Epithelial cell of proximal tubule (primary cell): ENCODE data around the gene HOXD11. TPM values are rescaled to one million over a fixed set of nuclear protein-coding genes. Genes with fewer than 3 reads are reported as not detected.
A peak's percentile ranks its signal among the peaks of the same experiment; 100 is the strongest.

Experiments used
- DNase-seq: peaks from one replicate; pipeline ENCODE4 v3.0.0-alpha.2; 2011; ENCODE audit warnings: low read depth
- H3K4me3 ChIP-seq: 2 replicates; pipeline ENCODE4 v1.5.1; 2011; ENCODE audit warnings: low read depth, mild to moderate bottlenecking, low read length
- total RNA-seq: library from RNA; depleted of rRNA; stranded (reverse); fragments of >200 nt; gene quantifications from 2 replicates; pipeline ENCODE4 v1.2.3, GENCODE V29; 2015
- TF ChIP-seq, protein P1 (sequence below): conservative IDR thresholded peaks from 2 replicates; pipeline ENCODE4 v1.5.1; 2012; ENCODE audit warnings: low read depth, mild to moderate bottlenecking, low read length

Gene HOXD11
- total RNA-seq = 17.5 and 25.1 TPM in 2 replicates

DNA sequence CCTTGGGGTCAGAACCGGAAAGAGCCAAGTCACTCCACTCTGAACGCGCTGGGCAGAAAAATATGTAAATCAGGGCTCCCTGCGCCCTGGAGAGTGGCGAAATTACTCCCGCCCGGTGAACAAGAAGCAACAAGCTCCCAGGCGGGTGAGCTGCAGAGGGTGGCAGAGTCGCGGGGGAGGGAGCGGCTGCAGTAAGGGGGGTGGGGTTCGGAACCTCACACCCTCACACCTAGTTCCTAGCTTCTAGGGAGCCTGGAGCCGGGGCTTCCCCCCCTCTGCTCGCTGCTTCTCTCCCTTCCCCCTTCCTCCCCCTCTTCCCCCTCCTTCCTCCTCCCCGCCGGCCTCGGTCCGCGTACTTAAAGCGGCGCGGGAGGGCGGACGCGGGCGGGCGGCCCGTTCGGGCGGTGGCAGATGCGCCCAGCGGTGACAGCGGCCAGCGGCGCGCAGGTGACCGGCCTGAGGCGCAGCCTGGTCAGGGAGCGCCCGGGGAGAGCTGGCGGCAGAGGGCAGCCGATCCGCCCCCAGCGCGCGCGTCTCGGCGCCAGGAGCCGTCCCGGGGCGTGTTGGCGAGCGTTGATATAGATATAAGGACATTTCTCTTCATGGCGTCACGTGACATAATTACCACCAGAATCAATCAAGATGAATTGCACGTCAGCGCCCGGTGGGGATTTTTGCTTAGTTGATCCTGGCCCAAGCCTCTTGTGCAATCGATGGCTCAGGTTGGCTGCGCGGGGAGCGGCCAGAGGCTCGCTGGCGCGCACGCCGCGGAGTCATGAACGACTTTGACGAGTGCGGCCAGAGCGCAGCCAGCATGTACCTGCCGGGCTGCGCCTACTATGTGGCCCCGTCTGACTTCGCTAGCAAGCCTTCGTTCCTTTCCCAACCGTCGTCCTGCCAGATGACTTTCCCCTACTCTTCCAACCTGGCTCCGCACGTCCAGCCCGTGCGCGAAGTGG lies at the start of gene HOXD11:
TSS of gene HOXD11 (plus strand) at position 700 of the 959 bp plus-strand sequence. CDS start at position 776, 76 bp downstream.
- H3K4me3 ChIP-seq = peak within 1 kb of the TSS; percentile 49
- TF ChIP-seq, protein P1, sequence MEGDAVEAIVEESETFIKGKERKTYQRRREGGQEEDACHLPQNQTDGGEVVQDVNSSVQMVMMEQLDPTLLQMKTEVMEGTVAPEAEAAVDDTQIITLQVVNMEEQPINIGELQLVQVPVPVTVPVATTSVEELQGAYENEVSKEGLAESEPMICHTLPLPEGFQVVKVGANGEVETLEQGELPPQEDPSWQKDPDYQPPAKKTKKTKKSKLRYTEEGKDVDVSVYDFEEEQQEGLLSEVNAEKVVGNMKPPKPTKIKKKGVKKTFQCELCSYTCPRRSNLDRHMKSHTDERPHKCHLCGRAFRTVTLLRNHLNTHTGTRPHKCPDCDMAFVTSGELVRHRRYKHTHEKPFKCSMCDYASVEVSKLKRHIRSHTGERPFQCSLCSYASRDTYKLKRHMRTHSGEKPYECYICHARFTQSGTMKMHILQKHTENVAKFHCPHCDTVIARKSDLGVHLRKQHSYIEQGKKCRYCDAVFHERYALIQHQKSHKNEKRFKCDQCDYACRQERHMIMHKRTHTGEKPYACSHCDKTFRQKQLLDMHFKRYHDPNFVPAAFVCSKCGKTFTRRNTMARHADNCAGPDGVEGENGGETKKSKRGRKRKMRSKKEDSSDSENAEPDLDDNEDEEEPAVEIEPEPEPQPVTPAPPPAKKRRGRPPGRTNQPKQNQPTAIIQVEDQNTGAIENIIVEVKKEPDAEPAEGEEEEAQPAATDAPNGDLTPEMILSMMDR = no peak
- DNase-seq = no peak

DNA sequence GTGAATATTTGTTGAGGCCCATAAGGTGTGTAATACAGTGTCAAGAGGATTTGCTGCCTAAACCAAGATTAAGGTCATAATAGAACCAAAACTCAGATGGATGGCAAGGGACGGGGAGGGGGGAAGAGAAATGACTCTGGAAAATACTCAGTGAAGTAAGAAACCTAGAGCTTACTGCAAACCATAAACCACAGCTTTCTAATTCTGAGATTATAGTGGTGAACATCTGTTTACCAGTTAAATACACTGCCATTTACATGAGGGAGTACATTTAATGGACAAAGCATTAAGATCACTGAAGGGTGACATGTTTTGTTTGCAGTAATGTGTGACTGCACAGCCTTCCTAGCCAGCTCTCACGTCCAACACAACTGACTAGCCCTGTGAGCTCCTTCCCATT lies 43.1 kb upstream of the HOXD11 start:
- DNase-seq = no peak
- no peak overlapping the region for H3K4me3 ChIP-seq
- TF ChIP-seq, protein P1 = no peak

GRCh38 chr2:176066645-176067588 lies 40.2 kb upstream of the HOXD11 start:
- TF ChIP-seq, protein P1 = no peak
- peak overlapping the region; percentile 18 for H3K4me3 ChIP-seq

DNA sequence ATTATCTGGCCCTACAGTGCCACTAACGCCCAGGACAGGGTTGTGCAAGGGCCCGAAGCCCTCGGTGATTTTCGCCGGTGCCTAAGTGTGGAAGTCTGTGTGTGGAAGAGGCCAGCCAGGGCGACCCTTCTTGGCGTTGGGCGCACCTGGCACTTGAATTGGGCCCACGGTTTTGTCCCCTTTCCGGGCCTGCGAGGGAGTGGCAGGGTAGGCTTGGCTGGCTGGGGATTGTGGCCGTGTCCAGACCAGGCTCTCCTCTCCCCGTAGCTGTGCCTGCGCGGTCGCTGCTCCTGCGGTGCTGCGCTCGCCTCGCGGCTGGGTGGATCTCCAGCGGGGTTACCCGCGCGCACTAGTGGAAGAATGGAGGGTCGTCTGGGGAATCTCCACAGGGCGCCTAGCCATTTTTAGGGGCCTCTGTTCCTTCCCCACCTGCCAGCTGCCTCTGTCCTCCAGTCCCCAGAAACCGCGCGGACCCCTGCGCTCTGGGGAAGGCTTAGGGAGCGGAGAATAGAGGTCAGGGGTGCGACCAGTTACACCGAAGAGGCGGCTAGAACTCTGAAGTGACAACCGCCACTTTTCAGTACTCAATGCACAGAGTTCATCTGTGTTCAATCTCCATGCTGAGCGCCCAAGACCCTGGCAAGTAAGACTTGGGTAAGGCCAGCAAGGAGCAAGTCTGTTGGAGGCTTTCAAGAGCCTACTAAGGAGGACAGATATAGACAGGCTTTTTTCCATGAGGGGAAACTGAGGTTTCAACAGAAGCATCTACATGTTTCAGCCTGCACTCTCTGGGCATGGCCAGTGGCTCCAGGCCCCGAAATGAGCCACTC lies 39.3 kb upstream of the HOXD11 start:
- TF ChIP-seq, protein P1 = no peak
- no peak for DNase-seq
- H3K4me3 ChIP-seq = peak overlapping the region; percentile 18

More at GRCh38 chr2:176066645-176067588, 40.2 kb upstream of the HOXD11 start:
- no peak for DNase-seq

DNA sequence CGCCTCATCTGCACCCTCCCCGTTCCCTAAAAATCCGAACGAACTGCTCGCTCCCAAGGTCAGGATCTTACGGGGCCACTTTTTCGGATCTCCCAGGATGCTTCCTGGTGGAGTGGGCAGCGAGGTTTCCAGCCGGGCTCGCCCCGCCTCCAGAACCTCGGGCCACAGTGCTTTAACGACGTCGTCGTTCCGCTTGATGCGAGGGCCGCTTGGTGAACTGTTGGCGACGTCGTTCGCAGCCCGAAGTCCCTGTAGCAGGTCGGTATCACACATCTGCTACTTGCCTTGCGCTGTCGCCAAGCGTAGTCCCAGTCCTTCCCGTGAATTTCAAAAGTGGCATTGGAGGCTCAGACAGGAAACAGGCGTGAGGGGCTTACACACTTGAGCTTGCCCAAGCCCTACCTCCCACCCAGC lies 38.7 kb upstream of the HOXD11 start:
- TF ChIP-seq, protein P1 = no peak
- H3K4me3 ChIP-seq = no peak overlapping the region
- no peak for DNase-seq
